NCI-H345 (cell line): ENCODE results near the gene SLC1A2.

ENCODE experiments used
- DNase-seq: peaks from one replicate; lab custom pipeline; 2025; lab: John Stamatoyannopoulos, UW

The SLC1A2 gene

DNA sequence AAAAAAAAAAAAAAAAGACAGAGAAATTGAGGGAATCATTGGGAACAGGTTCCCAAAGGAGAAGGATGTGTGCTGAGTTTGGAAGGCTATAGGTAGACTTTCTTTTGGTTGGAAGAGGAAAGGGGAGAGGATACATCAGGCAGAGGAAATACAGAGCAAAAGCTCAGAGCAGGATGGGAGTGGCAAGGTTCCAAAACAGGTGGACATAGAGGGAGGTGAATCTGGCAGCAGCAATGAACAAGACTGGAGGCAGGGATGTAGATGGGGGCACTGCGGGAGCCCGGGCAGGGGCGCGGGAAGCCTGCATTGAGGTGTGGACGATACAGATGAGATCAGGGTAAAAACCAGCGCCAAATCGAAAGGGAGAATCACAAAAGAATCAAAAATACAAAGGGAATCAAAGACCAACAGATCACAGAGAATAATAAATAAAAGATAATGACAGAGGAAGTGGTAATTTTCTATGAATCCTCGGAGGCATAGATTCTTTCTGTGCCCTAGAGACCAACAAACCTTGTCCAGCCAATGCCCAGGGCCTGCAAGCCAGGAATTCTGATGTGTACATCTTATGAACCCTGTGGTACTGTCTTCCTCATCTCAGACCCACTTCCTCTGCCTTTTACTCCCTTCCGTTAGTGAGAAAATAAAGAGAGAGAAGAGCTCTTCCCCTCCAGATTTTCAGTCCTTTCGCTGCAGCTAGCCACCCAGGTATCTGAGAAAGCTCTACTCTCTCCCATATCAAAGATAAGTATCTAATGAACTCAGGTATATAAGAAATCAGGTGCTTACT, 70.3 kb downstream of the SLC1A2 start:
- no peak for DNase-seq

DNA sequence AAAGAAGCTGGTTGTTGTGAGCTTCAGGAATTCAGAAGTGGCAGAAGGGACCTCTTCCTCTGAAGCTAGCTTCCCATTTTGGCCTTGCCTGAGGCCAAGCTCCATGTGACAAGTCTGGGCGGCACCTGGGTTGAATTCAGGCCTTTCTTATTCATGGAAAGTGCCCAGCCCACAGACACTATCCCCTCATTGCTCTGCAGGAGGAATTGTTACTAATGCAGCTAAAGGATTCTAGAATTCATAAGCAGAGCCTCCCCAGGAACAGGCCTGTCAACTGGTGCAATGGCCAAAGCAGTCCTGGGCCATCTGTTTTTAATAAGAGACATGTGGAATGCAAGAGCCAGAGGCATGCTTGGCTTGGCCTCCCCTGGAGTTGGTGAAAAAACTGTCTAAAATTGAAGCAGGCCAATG, 71.4 kb downstream of the SLC1A2 start:
- no peak for DNase-seq

DNA sequence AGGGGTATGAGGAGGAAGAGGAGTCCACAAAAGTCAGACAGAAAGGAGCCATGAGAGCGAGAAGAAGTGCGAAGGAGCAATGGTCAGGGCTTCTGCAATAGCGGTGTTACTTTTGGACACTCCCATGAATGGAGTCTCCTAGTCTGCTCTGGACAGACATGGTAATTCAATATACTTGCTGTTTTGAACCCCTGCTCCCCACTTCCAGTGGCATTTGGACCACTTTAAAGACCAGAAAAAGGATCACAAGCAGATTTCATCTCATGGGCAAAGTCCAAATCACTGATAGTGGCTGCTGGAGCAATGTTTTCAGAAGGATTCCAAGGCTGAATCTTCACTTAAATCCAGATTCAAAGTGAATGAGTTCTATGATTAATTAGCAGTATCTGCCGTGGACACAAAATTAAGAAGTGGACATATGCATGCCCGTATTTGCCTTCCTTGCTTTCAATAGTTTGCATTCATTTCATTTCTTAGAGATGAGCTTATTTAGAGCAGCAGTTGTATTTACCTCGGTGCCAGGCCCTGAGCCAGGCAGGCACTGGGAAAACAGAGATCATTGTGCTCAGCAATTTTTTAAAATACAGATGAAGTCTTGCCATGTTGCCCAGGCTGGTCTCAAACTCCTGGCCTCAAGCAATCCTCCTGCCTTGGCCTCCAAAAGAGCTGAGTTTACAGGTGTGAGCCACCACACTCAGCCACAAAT, 72.0 kb downstream of the SLC1A2 start:
- no peak for DNase-seq

DNA sequence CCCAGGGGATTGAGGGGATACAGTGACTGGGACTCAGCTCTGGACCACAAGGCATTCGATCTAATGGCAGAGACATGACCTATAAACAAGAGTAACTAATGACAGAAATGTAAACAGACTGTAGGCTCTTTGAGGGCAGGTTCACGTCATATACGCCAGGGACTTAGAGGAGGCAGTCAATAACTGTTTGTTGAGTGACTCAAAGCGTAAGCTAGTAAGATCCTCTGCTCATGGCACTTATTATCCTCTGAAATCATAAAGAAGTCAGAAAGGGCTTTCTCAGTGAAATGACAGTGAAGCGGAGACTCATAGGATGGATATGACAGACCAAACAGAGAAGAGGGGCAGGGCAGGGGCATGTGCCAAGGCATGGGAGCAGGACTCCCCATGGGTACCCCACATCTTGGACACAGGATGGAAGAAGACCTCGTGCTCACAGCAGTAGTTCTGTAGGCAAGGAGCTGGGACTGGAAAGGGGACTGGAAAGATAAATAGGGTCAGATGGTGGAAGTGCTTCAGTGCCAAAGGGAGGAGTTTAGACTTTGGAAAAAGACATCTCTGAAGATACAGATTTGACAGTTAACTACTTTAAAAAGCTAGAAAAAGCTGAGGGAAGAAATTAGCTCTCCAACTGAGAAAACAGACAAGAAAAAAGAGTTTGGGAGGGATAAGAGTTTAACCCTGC, 72.7 kb downstream of the SLC1A2 start:
- DNase-seq = no peak

DNA sequence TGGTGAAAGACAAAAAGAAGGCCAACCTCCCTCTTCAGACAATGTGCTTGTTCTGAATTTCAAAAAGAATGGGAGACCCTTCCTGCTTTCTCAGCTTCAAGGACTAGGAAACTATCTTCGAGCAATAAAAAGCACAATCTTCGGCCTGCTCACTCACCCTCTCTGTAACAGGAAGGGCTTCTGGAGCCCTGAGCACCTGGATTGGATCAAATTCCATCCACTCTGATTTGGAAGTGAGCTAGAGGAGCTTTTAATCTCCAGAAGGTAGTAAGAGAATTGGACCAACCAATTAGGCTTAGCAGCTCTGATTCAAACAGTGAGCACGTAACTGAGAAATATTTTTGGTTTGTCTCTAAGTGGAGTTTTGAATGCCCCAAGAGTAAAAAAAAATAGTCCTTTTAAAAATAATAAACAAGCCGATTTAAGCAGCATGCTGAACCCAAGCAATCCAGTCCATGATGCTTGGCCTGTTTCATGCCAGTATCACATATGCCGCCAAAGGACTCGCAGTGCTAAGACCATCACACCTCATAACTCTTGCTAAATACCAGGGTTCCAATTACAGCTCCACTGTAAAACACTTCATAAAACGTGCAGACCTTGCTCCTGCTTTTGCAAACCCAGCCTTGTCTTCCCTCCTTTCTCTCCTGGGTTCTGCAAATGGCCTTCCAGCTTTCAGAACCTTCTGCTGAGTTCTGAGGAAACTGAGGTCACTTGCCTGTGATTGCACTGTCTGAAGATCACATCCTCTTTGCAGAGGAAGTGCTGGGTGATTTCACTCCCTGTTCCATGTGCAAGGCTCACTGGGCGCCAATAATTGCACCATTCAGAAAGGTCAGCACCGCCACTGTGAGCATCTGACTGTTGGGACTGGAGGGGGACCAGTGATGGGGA, 74.4 kb downstream of the SLC1A2 start:
- no peak for DNase-seq

DNA sequence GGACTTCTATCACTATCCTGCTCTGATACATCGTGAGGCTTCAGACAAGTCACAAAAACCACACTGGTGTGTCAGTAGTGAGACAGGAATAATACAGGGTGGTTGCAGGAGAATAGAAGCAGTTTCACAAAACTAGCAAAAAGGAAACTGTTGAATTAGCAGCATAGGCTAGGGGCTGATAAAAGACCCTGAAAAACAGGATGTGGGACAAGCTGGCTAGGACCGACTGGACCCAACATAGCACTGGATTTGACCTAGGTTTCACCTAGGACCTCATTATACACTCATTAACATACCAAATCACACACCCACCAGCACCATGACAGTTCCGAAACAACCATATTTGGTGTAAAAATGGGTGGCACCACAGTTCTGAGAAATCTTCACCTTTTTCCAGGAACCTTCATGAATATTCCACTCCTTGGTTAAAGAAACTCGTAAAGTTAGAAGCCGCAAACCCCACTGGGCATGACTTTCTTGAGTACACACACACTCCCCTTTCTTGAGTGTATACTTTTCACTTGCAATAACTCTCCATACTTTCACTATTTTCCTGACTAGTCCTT, 76.2 kb downstream of the SLC1A2 start:
- no peak for DNase-seq

DNA sequence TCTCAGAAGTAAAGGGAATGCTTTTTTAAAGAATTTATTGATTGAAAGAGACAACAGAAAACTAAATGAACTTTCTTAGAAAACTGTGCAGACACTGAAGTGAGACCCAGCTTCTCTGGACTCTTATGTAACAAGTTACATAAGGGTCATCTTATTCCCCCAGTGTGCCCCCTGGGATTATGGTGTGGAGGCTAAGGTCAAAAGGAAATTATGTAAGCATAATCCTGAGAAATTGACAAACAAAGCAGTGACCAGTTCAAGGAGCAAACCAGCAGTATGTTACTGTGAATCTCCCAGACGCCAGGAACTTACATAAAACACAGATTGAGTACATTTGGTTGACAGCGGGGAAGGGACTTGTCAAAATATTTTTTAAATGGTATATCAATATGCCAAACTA, 78.6 kb downstream of the SLC1A2 start:
- DNase-seq = no peak

DNA sequence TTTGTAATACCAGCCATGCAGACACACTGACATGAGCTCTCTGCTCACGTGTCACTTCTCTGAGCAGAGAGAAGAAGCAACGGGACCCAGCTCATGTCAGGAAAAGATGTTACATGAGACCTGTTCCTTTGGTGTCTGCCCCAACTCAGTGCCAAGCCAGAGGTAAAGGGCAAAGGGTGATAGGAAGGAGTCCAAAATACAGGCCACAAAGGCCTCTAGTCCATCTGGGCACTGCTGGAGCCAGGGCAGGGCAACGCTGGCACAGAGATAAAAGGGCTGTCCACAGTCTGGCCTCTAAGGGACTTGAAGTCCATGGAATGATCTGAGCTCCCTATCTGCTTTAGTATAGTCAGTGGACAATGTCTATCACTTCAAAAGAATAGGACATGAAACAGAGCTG, 79.3 kb downstream of the SLC1A2 start:
- no peak for DNase-seq

DNA sequence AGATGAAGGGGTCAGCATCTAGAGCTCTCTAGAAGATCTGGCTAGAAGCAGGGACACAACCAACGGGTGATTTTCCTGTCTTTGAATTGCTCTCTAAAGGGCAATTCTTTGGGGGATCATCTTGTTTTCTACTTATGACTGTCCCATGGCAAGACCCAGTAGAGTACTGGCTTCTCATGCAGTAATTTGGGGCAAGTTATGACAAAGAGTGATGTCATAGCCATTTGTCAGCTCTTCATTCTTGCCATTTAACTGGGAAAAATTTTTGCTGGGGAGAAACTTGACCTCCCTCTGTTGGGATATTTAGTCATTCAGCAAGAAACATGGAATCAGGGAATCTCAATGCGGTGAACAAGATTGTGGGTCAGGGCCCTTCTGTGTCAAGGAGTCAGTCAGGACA, 80.4 kb downstream of the SLC1A2 start:
- no peak for DNase-seq

DNA sequence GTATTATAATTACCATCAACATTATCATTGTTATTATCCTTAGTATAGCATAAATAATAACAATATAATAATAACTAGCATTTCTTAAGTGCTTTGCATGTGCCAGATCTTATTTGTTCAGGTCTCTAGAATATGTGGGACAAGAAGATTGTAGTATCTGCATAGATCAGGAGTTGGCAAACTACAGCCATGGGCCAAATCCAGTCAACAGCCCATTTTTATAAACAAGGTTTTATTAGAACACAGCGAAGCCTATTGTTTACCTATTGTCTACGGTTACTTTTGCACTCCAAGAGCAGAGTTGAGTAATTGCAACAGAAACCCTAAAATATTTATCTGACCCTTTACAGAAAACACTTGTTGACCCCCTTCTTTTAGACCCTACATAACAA, 81.4 kb downstream of the SLC1A2 start:
- no peak for DNase-seq

DNA sequence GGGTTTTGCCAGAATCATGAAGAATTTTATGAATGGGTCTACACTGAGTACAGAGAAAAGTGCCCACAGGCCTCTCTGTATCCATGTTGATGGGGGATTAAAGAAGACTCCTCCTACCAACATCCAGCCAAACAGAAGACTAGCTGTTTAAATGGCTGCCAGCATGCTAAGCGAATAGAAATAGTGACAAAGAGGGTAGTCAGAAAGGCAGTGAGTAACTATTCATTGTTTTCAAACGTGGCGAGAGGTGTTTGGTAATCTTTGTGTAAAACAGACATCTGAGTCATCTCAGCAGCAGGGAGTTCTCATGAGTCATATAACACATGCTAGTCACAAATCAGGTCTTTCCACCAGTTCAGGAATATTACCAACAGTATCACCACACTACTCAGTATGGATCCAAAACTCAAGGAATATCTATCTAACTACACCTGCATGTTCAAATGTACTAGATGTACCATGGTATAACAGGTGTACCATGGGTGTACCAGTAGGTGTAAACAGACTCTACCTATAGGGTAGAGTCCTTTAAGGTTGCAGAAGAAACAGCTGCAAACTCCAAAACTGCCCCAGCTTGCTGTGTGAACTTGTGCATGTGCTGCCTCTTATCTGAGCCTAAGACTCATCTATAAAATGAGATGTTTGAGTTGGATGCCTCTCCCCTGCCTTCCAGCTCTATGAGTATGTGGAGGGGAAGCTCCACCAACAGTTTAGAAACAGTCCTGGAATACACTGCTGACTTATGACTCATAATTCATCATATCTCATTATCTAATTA, 82.0 kb downstream of the SLC1A2 start:
- DNase-seq = no peak

DNA sequence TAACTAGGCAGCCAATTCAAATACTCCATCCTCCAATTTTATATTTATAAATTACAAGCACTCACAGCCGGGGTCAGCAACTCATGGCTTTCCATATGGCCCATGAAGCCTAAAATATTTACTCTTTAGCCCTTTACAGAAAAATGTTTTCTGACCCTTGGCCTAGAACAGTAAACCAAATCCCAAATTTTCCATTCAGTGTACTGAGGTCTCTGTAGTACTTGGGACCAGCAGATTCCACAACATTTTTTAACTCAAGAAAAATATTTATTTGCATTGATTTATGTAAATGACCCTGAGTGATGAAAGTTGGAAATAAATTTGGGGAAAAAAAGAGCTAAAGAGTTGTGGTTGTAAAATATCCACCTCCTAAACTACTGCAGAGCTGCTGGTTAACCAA, 82.6 kb downstream of the SLC1A2 start:
- DNase-seq = no peak

DNA sequence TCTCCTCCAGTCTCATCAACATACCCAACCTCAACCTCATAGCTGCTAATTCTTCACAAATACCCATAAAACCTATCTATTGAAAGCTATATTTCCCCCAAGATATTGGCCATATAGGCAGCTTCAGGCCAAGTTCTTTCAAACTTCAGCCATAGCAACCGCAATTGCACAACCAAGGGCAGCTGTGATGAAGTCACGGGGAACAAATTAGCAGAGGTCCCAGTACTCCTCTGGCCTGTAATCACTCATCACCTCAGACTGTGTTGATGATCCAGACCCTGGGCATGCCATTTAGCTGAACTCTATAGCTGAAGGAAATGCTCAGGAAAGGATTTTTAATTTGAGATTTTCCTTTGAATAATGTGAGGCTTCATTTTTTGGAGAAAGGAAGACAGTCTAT, 84.1 kb downstream of the SLC1A2 start:
- DNase-seq = no peak

DNA sequence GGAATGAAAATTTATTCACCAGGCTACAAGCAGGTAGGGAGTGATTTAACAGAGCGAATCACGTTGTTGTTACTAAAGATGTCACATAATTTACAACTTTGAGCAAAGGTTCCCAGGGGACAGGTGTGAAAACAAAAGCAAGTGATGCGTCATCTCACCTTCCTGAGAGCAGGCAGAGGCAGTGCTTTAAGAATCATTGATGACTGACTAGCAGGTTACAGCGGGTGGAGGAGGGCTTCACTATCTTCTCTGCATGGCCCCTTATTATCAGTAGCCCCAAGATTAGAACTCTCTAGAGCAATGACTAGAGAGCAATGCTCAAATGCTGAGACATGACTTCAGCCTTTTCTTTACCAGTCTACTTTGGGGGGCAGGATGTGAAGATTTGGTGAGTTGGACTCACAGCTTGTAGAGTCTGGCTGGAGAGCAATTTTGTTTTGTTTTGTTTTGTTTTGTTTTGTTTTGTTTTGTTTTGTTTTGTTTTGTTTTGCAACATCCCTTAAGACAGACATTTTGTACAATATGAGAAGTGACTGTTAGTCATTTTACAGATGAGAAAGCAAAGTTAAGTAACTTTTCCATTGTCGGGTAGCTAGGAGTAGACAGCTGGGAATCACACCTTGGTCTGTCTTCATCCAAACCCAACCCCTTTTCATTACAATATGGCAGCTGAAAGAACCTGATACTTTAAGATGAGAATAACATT, 84.8 kb downstream of the SLC1A2 start:
- DNase-seq = peak; percentile 43

DNA sequence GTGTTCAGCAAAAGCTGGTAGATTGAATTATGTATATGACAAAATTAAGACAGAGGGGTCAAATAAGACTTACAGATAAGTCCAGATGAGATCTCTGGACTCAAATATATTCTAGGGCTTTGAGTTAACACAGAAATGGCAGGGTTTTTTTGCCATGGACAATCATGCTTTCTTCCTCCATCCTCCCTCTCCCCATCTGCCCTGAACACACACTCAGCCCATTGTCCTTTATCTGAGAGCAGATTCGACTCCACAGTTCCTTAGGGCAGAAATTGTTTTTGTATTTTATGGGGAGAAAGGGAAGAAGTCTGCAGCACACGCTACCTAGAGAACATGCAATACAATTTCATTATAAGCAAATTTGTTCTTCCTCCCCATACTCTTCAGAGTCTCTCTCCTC, 86.8 kb downstream of the SLC1A2 start:
- no peak for DNase-seq

DNA sequence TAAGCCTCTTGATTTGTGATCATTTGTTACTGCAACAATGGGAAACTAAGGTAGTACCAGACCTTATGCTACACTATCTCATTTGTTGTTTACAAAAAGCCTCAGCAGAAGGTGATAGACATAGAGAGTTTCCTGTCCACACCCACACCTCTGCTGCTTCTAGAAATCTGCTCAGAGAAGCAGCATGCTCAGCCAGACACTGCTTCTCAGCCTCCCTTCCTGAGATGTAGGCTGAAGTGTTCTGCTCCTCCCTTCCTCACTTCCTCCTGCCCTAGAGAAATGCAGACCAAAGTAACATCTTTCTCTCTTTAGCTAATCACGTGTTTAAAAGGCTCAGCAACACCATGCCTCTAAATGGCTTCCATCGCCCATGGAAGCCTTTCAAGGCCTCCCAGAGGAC, 88.4 kb downstream of the SLC1A2 start:
- no peak for DNase-seq

DNA sequence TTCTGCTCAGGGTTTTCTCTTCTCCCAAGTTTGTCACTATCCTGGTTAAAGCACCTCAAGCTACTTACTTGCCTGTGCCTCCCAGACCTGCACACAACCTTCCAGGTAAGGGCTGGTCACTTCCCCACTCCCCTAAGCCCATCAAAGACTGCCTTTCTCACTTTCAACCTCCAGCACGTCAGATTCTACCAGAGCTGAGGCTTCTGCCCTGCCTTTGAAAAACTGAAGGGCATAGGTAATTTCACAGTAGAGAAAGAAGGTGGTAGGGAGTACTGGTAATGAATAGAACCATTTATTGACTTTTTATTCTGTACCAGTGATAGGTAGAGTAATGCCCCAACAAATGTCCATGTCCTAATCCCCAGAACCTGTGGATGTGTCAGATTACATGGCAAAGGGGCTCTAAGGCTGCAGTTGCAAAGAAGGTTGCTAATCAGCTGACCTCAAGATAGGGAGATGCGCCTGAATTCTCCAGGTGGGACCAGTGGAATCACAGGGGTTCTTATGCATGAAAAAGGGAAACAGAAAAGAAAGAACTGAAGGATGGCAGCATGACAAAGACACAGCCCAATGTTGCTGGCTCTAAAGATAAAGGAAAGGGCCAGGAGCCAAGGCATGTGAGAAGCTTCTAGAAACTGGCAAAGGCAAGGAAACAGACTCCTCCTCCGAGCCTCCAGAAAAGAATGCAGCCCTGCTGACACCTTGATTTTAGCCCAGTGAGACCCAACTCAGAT, 89.0 kb downstream of the SLC1A2 start:
- DNase-seq = no peak

DNA sequence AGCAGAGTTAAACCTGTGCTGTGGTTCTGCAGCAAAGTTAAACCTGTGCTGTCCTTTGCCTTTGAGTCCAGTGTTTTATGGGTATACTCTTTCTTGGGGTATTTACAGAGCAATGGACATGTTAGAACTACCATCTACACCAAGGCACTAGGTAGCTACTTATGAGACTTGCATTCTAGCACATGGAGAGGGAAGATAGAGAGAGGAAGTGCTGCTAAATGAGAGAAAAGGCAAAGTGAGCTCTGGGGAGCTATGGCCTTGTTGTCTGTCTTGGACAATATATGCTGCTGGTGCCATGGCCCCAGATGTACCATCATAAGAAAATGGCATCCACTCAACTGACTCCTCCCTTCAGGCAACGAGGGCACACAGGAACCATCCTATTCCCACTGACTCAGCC, 91.5 kb downstream of the SLC1A2 start:
- DNase-seq = no peak

DNA sequence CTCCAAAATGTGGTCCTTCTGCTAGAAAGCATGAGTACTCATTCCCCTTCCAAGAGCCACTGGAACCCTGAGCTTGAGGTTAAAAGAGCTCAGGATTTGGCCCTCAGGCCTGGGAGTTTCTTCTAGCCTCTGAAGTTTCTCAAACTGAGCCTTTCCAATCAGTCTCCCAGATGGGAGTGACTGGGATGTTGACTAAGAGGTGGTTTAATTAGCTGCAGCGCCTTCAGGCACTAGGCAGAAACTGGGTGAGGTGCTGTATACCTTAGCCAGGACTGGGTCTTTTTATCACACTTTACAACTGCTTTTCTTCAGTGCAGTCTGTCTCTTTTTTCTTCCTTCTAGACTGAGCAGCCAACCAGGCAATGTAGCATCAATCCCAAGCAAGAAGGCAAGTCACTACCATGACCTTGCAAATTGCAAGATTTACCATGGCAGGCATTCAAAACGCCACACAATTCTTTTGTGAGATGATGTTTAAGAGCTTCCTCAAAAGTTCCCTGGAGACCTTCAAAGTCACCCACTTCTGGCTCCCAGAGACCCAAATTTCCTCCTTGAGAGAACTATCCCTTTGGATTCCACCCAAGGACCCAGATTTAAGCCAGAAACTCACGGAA, 93.0 kb downstream of the SLC1A2 start:
- DNase-seq = no peak
